Activated T-helper 2 cell treated with anti-CD3 and anti-CD28 coated beads, Interferon-gamma antibody, Interleukin-2, Interleukin-4, amounts not matched to agents 10 μg/mL and 5 μg/mL and 100 μg/mL, durations not matched to agents 14 hours and 24 hours and 36 hours (primary cell): ENCODE results near the gene EIF2B4. TPM values are rescaled to one million over a fixed set of nuclear protein-coding genes. Genes with fewer than 3 reads are reported as not detected.
"Not testable (repeated sequence)": the region's sequence is repeated elsewhere in the genome, so short reads cannot be mapped to it uniquely, and the experiment has no call there.

ENCODE experiments used
- DNase-seq: peaks from one replicate; pipeline ENCODE4 v3.0.0; 2021; ENCODE audit warnings: low spot score
- H3K27ac Mint-ChIP-seq: one replicate; pipeline ENCODE4 v1.8.0; 2021; ENCODE audit warnings: mixed read lengths
- H3K27me3 Mint-ChIP-seq: one replicate; pipeline ENCODE4 v1.8.0; 2021; ENCODE audit warnings: low read depth, mixed read lengths
- H3K36me3 Mint-ChIP-seq: one replicate; pipeline ENCODE4 v1.8.0; 2021; ENCODE audit warnings: low read depth, mixed read lengths
- H3K4me1 Mint-ChIP-seq: one replicate; pipeline ENCODE4 v1.8.0; 2021; ENCODE audit warnings: low read depth, mixed read lengths
- H3K4me3 Mint-ChIP-seq: one replicate; pipeline ENCODE4 v1.8.0; 2021; ENCODE audit warnings: low read depth, mild to moderate bottlenecking, moderate library complexity, mixed read lengths
- H3K9me3 Mint-ChIP-seq: one replicate; pipeline ENCODE4 v1.8.0; 2021; ENCODE audit warnings: mixed read lengths
- intact Hi-C: fragments of 100-400 bp; cut with micrococcal nuclease; formaldehyde crosslinking; loops from one replicate; pipeline ENCODE4 v1.15.1; 2023
- total RNA-seq: library from RNA; stranded (reverse); gene quantifications from 2 replicates; pipeline ENCODE4 v1.2.3, GENCODE V29; 2022

The EIF2B4 gene
- total RNA-seq, 1 donor from 2014 or later, result 43.4 TPM

GRCh38 chr2:27373567-27373966 is 3.4 kb upstream of the EIF2B4 start:
- intact Hi-C loops, result loop anchor here (5.0 kb wide), 3 partner anchors 54 to 291 kb away; partner anchors contain the start of genes ATRAID, NRBP1 and SLC5A6
- no peak for DNase-seq
- Mint-ChIP-seq H3K27me3 (no peaks in the 10 kb centered on the region), H3K4me1 (peaks cover 22% of the 10 kb centered on the region), H3K27ac (peak overlapping the region; percentile 19), H3K9me3 (no peaks in the 10 kb centered on the region), H3K4me3 (no peak overlapping the region), H3K36me3 (peaks cover 84% of the 10 kb centered on the region)

- H3K27me3 Mint-ChIP-seq, result no peaks in the 10 kb centered on the region
- peak overlapping the region; percentile 53 for H3K4me3 Mint-ChIP-seq
- peaks cover 23% of the 10 kb centered on the region for H3K4me1 Mint-ChIP-seq
- no peak for DNase-seq
- peak overlapping the region; percentile 56 for H3K27ac Mint-ChIP-seq
- H3K9me3 Mint-ChIP-seq, result no peaks in the 10 kb centered on the region
- H3K36me3 Mint-ChIP-seq, result peaks cover 84% of the 10 kb centered on the region
- intact Hi-C loops, result loop anchor here (5.0 kb wide), 3 partner anchors 54 to 291 kb away; partner anchors contain the start of genes ATRAID, NRBP1 and SLC5A6
Observed at GRCh38 chr2:27372937-27373336, 2.8 kb upstream of the EIF2B4 start.

- no peaks in the 10 kb centered on the region for H3K9me3 Mint-ChIP-seq
- peak; percentile 30 for DNase-seq
- no peaks in the 10 kb centered on the region for H3K27me3 Mint-ChIP-seq
- peak overlapping the region; percentile 90 for H3K4me3 Mint-ChIP-seq
- peaks cover 23% of the 10 kb centered on the region for H3K4me1 Mint-ChIP-seq
- H3K36me3 Mint-ChIP-seq, result peaks cover 81% of the 10 kb centered on the region
- intact Hi-C loops, result loop anchor here (1.0 to 5.0 kb wide), 8 partner anchors 9 to 289 kb away; partner anchors contain the start of genes ATRAID, GTF3C2, MPV17 and NRBP1
- H3K27ac Mint-ChIP-seq, result peak overlapping the region; percentile 95
Observed at GRCh38 chr2:27370816-27371620, 880 bp upstream of the EIF2B4 start.

- no peak for DNase-seq
- Mint-ChIP-seq H3K4me1 (peaks cover 23% of the 10 kb centered on the region), H3K4me3 (peak overlapping the region; percentile 90), H3K36me3 (peaks cover 74% of the 10 kb centered on the region), H3K27ac (peak overlapping the region; percentile 82), H3K27me3 (no peaks in the 10 kb centered on the region), H3K9me3 (no peaks in the 10 kb centered on the region)
- intact Hi-C loops, result loop anchor here (1.0 to 5.0 kb wide), 8 partner anchors 11 to 287 kb away; partner anchors contain the start of genes ATRAID, GTF3C2, MPV17 and NRBP1
Observed at GRCh38 chr2:27369471-27370025, 590 bp downstream of the EIF2B4 start.

GRCh38 chr2:27363933-27364332 is 6.2 kb downstream of the EIF2B4 start:
- Mint-ChIP-seq H3K36me3 (peaks cover 56% of the 10 kb centered on the region), H3K27ac (no peak overlapping the region), H3K27me3 (no peaks in the 10 kb centered on the region), H3K9me3 (no peaks in the 10 kb centered on the region), H3K4me1 (peaks cover 8% of the 10 kb centered on the region), H3K4me3 (no peak overlapping the region)
- no peak for DNase-seq
- intact Hi-C loops, result no loop called here

- Mint-ChIP-seq H3K36me3 (peaks cover 54% of the 10 kb centered on the region), H3K27ac (no peak overlapping the region), H3K27me3 (no peaks in the 10 kb centered on the region), H3K9me3 (no peaks in the 10 kb centered on the region), H3K4me1 (peaks cover 13% of the 10 kb centered on the region), H3K4me3 (no peak overlapping the region)
- DNase-seq, result no peak
- intact Hi-C loops, result no loop called here
Observed at GRCh38 chr2:27362678-27363420, 7.3 kb downstream of the EIF2B4 start.

- intact Hi-C loops, result loop anchor here (1.0 to 2.0 kb wide), 6 partner anchors 14 to 282 kb away; partner anchors contain the start of genes CAD, EIF2B4, MPV17 and NRBP1
- peak within 1 kb of the TSS; percentile 100 for H3K4me3 Mint-ChIP-seq
- peaks cover 32% of the 10 kb centered on the region for H3K36me3 Mint-ChIP-seq
- peak within 1 kb of the TSS; percentile 98 for H3K27ac Mint-ChIP-seq
- peaks cover 31% of the 10 kb centered on the region for H3K4me1 Mint-ChIP-seq
- H3K27me3 Mint-ChIP-seq, result no peaks in the 10 kb centered on the region
- H3K9me3 Mint-ChIP-seq, result no peaks in the 10 kb centered on the region
- DNase-seq, result peak; percentile 90
Observed at GRCh38 chr2:27356382-27357181, 13.6 kb downstream of the EIF2B4 start, which contains the start of gene GTF3C2. Gene GTF3C2 (minus strand): TSS chr2:27356764. CDS start chr2:27343554, 13,210 bp downstream.

GRCh38 chr2:27356056-27356381 is 14.1 kb downstream of the EIF2B4 start:
- peaks cover 31% of the 10 kb centered on the region for H3K36me3 Mint-ChIP-seq
- H3K27ac Mint-ChIP-seq, result peak overlapping the region; percentile 98
- H3K9me3 Mint-ChIP-seq, result no peaks in the 10 kb centered on the region
- no peak for DNase-seq
- intact Hi-C loops, result loop anchor here (1.0 to 2.0 kb wide), 6 partner anchors 14 to 283 kb away; partner anchors contain the start of genes CAD, EIF2B4, MPV17 and NRBP1
- peaks cover 33% of the 10 kb centered on the region for H3K4me1 Mint-ChIP-seq
- peak overlapping the region; percentile 100 for H3K4me3 Mint-ChIP-seq
- H3K27me3 Mint-ChIP-seq, result no peaks in the 10 kb centered on the region

GRCh38 chr2:27354597-27354927 is 15.6 kb downstream of the EIF2B4 start:
- H3K36me3 Mint-ChIP-seq, result peaks cover 30% of the 10 kb centered on the region
- peak overlapping the region; percentile 53 for H3K4me3 Mint-ChIP-seq
- peak overlapping the region; percentile 13 for H3K27ac Mint-ChIP-seq
- peaks cover 38% of the 10 kb centered on the region for H3K4me1 Mint-ChIP-seq
- H3K27me3 Mint-ChIP-seq, result no peaks in the 10 kb centered on the region
- DNase-seq, result no peak
- intact Hi-C loops, result no loop called here
- no peaks in the 10 kb centered on the region for H3K9me3 Mint-ChIP-seq

- intact Hi-C loops, result no loop called here
- Mint-ChIP-seq H3K9me3 (no peaks in the 10 kb centered on the region), H3K27ac (peak overlapping the region; percentile 13), H3K4me3 (peak overlapping the region; percentile 53), H3K27me3 (no peaks in the 10 kb centered on the region), H3K4me1 (peaks cover 38% of the 10 kb centered on the region), H3K36me3 (peaks cover 33% of the 10 kb centered on the region)
- no peak for DNase-seq
Observed at GRCh38 chr2:27353762-27354596, 16.2 kb downstream of the EIF2B4 start.

GRCh38 chr2:27353386-27353761 is 16.8 kb downstream of the EIF2B4 start:
- H3K4me3 Mint-ChIP-seq, H3K27me3 Mint-ChIP-seq, H3K27ac Mint-ChIP-seq, DNase-seq, intact Hi-C loops, H3K9me3 Mint-ChIP-seq: not testable (repeated sequence)
- Mint-ChIP-seq H3K4me1 (peaks cover 34% of the 10 kb centered on the region), H3K36me3 (peaks cover 29% of the 10 kb centered on the region)
